ENCODE results near the gene ADAMTS3.
"Not testable (repeated sequence)": the region's sequence is repeated elsewhere in the genome, so short reads cannot be mapped to it uniquely, and the experiment has no call there.

ADAMTS3 gene

GRCh38 chr4:72473434-72473900 is 95.6 kb downstream of the ADAMTS3 start:
- DNase-seq (ENCODE audit: low read depth in 2 of 2, low spot score in 1 of 2) = no peak

- DNase-seq (ENCODE audit: low read depth in 2 of 2, low spot score in 1 of 2) = no peak
Observed at GRCh38 chr4:72471816-72472215, 97.2 kb downstream of the ADAMTS3 start.

GRCh38 chr4:72468904-72469502 is 100.0 kb downstream of the ADAMTS3 start:
- no peak for DNase-seq (ENCODE audit: low read depth in 2 of 2, low spot score in 1 of 2)

- no peak for DNase-seq (ENCODE audit: low read depth in 2 of 2, low spot score in 1 of 2)
Observed at GRCh38 chr4:72467633-72468032, 101.4 kb downstream of the ADAMTS3 start.

DNA sequence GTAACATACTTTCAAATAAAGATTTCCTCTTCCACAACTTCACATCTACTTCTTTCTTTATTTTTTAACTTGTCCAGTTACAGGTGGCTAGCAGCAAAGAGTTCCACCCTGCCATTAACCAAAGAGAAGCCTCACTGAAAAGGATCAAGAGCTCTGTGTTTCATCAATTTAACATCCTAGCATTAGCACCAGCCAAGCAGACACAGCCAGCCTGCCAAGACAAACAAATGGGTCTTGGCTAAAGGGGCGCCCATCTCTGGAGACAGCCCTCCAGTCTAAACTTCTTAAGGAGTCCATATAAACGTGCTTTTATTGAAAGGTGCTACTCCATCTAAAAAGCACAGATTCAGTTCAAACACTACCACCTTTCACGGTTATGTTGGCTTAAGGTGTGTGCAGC is 105.3 kb downstream of the ADAMTS3 start:
- DNase-seq (ENCODE audit: low read depth in 2 of 2, low spot score in 1 of 2) = no peak

- DNase-seq (ENCODE audit: low read depth in 2 of 2, low spot score in 1 of 2) = no peak
Observed at GRCh38 chr4:72457158-72457557, 111.9 kb downstream of the ADAMTS3 start.

DNA sequence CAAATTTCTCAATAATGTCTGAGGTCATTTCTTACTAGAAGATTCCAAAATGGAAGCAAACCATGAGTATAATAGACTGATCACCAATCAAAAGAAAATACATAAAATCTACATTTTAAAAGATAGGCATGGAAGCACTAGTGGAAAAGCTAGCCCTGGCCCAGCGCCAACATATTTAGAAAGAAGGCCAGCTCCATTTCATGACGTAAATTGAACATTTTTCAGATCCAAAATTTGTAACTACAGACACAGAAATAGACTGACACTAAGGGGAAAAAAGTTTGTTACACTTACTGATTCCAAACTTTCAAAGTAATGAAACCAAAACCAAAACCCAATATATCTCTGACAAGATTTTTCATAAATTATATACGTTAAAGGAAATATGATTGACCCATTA is 117.7 kb downstream of the ADAMTS3 start:
- no peak for DNase-seq (ENCODE audit: low read depth in 2 of 2, low spot score in 1 of 2)

GRCh38 chr4:72449705-72450104 is 119.3 kb downstream of the ADAMTS3 start:
- DNase-seq (ENCODE audit: low read depth in 2 of 2, low spot score in 1 of 2) = no peak

GRCh38 chr4:72448231-72448630 is 120.8 kb downstream of the ADAMTS3 start:
- no peak for DNase-seq (ENCODE audit: low read depth in 2 of 2, low spot score in 1 of 2)

- no peak for DNase-seq (ENCODE audit: low read depth in 2 of 2, low spot score in 1 of 2)
Observed at GRCh38 chr4:72446353-72447055, 122.5 kb downstream of the ADAMTS3 start.

- DNase-seq (ENCODE audit: low read depth in 2 of 2, low spot score in 1 of 2) = no peak
Observed at GRCh38 chr4:72444092-72444491, 124.9 kb downstream of the ADAMTS3 start.

GRCh38 chr4:72442715-72443114 is 126.3 kb downstream of the ADAMTS3 start:
- no peak for DNase-seq (ENCODE audit: low read depth in 2 of 2, low spot score in 1 of 2)

DNA sequence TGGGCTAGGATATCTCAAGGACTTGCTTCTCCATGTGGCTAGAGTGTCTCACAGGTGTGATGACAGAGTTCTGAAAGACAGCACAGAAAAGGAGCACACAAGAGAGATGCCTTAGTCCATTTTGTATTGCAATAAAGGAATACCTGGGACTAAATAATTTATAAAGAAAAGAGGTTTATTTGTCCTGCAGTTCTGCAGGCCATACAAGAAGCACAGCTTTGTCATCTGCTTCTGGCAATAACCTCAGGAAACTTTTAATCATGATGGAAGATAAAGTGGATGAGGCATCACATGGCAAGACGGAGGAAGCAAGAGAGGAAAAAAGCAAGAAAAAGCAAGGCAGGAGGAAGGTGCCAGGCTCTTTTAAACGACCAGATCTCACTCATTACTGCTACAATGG is 126.9 kb downstream of the ADAMTS3 start:
- no peak for DNase-seq (ENCODE audit: low read depth in 2 of 2, low spot score in 1 of 2)

GRCh38 chr4:72440386-72440785 is 128.6 kb downstream of the ADAMTS3 start:
- DNase-seq (ENCODE audit: low read depth in 2 of 2, low spot score in 1 of 2) = no peak

DNA sequence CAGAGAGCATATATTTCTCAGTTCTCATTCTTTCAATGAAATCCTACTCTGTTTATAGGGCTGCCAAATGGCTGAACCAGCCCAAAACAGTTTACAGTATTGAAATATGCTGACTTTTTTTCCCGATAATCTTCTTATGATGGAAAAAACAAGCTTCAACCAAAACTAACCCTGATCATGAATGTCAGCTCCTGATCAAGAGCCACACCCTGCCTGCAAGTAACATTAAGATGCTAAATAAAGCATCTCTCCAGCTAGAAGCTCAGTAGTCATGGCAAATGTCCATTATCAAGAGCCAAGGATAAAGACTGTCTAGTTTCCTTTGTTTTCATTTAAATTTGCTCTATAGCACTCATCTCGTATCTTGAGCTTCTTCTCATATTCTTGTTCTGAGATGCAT is 136.0 kb downstream of the ADAMTS3 start:
- no peak for DNase-seq (ENCODE audit: low read depth in 2 of 2, low spot score in 1 of 2)

DNA sequence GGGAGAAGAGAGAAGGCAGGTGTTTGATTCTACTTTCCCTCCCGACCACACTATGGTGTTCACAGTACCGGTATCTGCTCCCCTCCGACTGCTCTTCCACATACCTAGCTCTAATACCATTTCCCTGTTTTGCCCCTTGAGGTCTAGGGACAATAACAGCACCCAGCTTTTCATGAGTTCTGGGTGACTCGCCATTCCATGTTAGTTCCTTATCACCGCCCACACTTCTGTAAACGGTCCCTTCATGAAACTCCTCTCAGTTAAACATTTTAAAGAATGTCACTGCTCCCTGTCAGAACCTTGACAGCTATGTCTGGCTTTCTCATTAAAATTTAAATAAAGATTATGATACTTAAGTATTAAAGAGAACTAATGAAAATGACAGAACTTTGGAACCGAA is 136.7 kb downstream of the ADAMTS3 start:
- DNase-seq (ENCODE audit: low read depth in 2 of 2, low spot score in 1 of 2) = no peak

DNA sequence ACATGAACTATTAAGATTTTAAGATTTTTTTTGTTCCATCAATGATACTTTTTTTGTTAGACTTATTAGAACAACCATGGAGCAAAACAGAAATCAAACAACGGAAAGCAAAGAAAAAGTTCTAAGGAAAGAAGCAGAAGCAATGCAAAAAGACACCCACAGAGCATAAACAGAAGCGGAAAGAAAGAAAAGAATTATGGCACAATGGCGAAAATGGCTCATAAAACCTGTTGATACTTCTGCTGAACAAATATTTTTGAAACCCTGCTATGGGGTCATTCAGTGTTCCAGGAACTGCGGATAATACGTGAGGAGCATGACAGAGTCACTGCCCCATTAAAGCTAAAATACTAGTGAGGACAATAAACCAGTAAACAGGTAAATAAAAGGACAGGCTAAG is 138.0 kb downstream of the ADAMTS3 start:
- no peak for DNase-seq (ENCODE audit: low read depth in 2 of 2, low spot score in 1 of 2)

- DNase-seq (ENCODE audit: low read depth in 2 of 2, low spot score in 1 of 2) = no peak
Observed at GRCh38 chr4:72430050-72430449, 139.0 kb downstream of the ADAMTS3 start.

GRCh38 chr4:72429397-72429889 is 139.6 kb downstream of the ADAMTS3 start:
- no peak for DNase-seq (ENCODE audit: low read depth in 2 of 2, low spot score in 1 of 2)

GRCh38 chr4:72427057-72427456 is 142.0 kb downstream of the ADAMTS3 start:
- no peak for DNase-seq (ENCODE audit: low read depth in 2 of 2, low spot score in 1 of 2)

DNA sequence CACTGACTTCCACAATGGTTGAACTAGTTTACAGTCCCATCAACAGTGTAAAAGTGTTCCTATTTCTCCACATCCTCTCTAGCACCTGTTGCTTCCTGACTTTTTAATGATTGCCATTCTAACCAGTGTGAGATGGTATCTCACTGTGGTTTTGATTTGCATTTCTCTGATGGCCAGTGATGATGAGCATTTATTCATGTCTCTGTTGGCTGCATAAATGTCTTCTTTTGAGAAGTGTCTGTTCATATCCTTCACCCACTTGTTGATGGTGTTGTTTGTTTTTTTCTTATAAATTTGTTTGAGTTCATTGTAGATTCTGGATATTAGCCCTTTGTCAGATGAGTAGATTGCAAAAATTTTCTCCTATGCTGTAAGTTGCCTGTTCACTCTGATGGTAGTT is 143.1 kb downstream of the ADAMTS3 start:
- not testable (repeated sequence) for DNase-seq (ENCODE audit: low read depth in 2 of 2, low spot score in 1 of 2)

- no peak for DNase-seq (ENCODE audit: low read depth in 2 of 2, low spot score in 1 of 2)
Observed at GRCh38 chr4:72424006-72424405, 145.0 kb downstream of the ADAMTS3 start.

GRCh38 chr4:72422416-72422815 is 146.6 kb downstream of the ADAMTS3 start:
- no peak for DNase-seq (ENCODE audit: low read depth in 2 of 2, low spot score in 1 of 2)

All from stimulated activated CD8-positive, alpha-beta memory T cell treated with anti-CD3 and anti-CD28 coated beads, Interleukin-4, amount 100 ng/mL, for 4 hours (primary cell).